Measurements from ENCODE around the gene POMC. TPM values are rescaled to one million over a fixed set of nuclear protein-coding genes. Genes with fewer than 3 reads are reported as not detected.

Gene POMC
- total RNA-seq, 1 experiment from 2014 or later, result not detected

- Histone ChIP-seq H4K20me1 (ENCODE audit: insufficient read depth) (no peaks in the 10 kb centered on the region), H3K27ac (ENCODE audit: low read depth, low read length) (no peak overlapping the region), H3K36me3 (ENCODE audit: control insufficient read depth in 1 of 2, insufficient read depth in 2 of 2, low read length in 2 of 2) (no peaks in the 10 kb centered on the region), H3K9me2 (ENCODE audit: insufficient read depth) (no peaks in the 10 kb centered on the region), H3K79me2 (ENCODE audit: insufficient read depth, low read length) (no peaks in the 10 kb centered on the region), H3K4me3 (replicated peaks in 1 of 2; ENCODE audit: low read depth in 1 of 2, low read length in 2 of 2) (no peak overlapping the region), H2AFZ (ENCODE audit: low read depth, low read length, poor library complexity, severe bottlenecking) (no peak overlapping the region), H3K9ac (ENCODE audit: low read length) (no peak overlapping the region), H3K9me3 (ENCODE audit: control insufficient read depth in 1 of 2, insufficient read depth in 1 of 2, low read depth in 1 of 2, low read length in 2 of 2) (no peaks in the 10 kb centered on the region), H3K4me2 (ENCODE audit: low read length) (no peak overlapping the region), H3K4me1 (ENCODE audit: control insufficient read depth in 1 of 2, insufficient read depth in 2 of 2, low read length in 2 of 2) (peaks cover 0 to 3% of the 10 kb centered on the region in 2 experiments; a peak in 1 of 4 replicates), H3K27me3 (ENCODE audit: insufficient read depth, low read length) (0 out of 2 replicates have a peak, but pooled peaks cover 4% of the 10 kb centered on the region)
- ChIA-PET POLR2A (no interaction called here), CTCF (no interaction called here), RAD21 (ENCODE audit: low non-redundant PET in 1 of 2, low total read pairs in 2 of 2, uncharacterized antibody in 2 of 2, unreplicated experiment in 2 of 2) (no interaction called here)
- no TSS peak for BruUV-seq (replicated peaks)
- DNase-seq (ENCODE audit: low read depth, low spot score), result no peak
- intact Hi-C loops (cut with micrococcal nuclease), result no loop called here
- TF ChIP-seq SP1 (IDR thresholded peaks at IDR 0.05; ENCODE audit: low read depth) (no peak), TCF7L2 (IDR thresholded peaks at IDR 0.05; ENCODE audit: borderline replicate concordance, extremely low read depth, insufficient read depth, insufficient read length) (no peak), POLR2AphosphoS5 (IDR thresholded peaks at IDR 0.05; ENCODE audit: low read depth, low read length) (no peak), SIN3A (IDR thresholded peaks at IDR 0.05; ENCODE audit: low read depth) (no peak), FOSL1 (IDR thresholded peaks at IDR 0.05; ENCODE audit: low read depth) (no peak), ZFX (IDR thresholded peaks at IDR 0.05) (no peak), JUND (IDR thresholded peaks at IDR 0.05) (no peak), EZH2phosphoT487 (IDR thresholded peaks at IDR 0.05; ENCODE audit: borderline replicate concordance) (no peak), POLR2A (IDR thresholded peaks at IDR 0.05; ENCODE audit: borderline replicate concordance, extremely low read depth, insufficient read depth, insufficient read length) (no peak), CBX3 (IDR thresholded peaks at IDR 0.05; ENCODE audit: low read depth) (no peak), YY1 (IDR thresholded peaks at IDR 0.05; ENCODE audit: extremely low read depth, insufficient replicate concordance, low read depth, low read length) (no peak), EGR1 (IDR thresholded peaks at IDR 0.05; ENCODE audit: low read depth) (no peak), SRF (IDR thresholded peaks at IDR 0.05; ENCODE audit: low read depth) (no peak), CTCF (IDR thresholded peaks at IDR 0.05 in 2 of 3, conservative IDR thresholded peaks at IDR 0.05 in 1 of 3; ENCODE audit: borderline replicate concordance in 1 of 3, insufficient read depth in 1 of 3, low read depth in 2 of 3, low read length in 2 of 3) (no peak), EZH2 (IDR thresholded peaks at IDR 0.05) (no peak), ELF1 (IDR thresholded peaks at IDR 0.05; ENCODE audit: borderline replicate concordance, low read depth) (no peak), CEBPB (IDR thresholded peaks at IDR 0.05; ENCODE audit: low read depth) (no peak)
- TF ChIP-seq, protein P1, sequence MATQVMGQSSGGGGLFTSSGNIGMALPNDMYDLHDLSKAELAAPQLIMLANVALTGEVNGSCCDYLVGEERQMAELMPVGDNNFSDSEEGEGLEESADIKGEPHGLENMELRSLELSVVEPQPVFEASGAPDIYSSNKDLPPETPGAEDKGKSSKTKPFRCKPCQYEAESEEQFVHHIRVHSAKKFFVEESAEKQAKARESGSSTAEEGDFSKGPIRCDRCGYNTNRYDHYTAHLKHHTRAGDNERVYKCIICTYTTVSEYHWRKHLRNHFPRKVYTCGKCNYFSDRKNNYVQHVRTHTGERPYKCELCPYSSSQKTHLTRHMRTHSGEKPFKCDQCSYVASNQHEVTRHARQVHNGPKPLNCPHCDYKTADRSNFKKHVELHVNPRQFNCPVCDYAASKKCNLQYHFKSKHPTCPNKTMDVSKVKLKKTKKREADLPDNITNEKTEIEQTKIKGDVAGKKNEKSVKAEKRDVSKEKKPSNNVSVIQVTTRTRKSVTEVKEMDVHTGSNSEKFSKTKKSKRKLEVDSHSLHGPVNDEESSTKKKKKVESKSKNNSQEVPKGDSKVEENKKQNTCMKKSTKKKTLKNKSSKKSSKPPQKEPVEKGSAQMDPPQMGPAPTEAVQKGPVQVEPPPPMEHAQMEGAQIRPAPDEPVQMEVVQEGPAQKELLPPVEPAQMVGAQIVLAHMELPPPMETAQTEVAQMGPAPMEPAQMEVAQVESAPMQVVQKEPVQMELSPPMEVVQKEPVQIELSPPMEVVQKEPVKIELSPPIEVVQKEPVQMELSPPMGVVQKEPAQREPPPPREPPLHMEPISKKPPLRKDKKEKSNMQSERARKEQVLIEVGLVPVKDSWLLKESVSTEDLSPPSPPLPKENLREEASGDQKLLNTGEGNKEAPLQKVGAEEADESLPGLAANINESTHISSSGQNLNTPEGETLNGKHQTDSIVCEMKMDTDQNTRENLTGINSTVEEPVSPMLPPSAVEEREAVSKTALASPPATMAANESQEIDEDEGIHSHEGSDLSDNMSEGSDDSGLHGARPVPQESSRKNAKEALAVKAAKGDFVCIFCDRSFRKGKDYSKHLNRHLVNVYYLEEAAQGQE (IDR thresholded peaks at IDR 0.05; ENCODE audit: low read depth), result no peak
- TF ChIP-seq, protein P2, sequence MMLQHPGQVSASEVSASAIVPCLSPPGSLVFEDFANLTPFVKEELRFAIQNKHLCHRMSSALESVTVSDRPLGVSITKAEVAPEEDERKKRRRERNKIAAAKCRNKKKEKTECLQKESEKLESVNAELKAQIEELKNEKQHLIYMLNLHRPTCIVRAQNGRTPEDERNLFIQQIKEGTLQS (IDR thresholded peaks at IDR 0.05), result no peak
- TF ChIP-seq, protein P3, sequence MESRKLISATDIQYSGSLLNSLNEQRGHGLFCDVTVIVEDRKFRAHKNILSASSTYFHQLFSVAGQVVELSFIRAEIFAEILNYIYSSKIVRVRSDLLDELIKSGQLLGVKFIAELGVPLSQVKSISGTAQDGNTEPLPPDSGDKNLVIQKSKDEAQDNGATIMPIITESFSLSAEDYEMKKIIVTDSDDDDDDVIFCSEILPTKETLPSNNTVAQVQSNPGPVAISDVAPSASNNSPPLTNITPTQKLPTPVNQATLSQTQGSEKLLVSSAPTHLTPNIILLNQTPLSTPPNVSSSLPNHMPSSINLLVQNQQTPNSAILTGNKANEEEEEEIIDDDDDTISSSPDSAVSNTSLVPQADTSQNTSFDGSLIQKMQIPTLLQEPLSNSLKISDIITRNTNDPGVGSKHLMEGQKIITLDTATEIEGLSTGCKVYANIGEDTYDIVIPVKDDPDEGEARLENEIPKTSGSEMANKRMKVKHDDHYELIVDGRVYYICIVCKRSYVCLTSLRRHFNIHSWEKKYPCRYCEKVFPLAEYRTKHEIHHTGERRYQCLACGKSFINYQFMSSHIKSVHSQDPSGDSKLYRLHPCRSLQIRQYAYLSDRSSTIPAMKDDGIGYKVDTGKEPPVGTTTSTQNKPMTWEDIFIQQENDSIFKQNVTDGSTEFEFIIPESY (IDR thresholded peaks at IDR 0.05; ENCODE audit: extremely low read depth, insufficient replicate concordance, low read length), result no peak
- ATAC-seq, result no peak
Observed at GRCh38 chr2:25132299-25132635, 36.1 kb downstream of the POMC start.
